ENCODE data around the gene PAM16. TPM values are rescaled to one million over a fixed set of nuclear protein-coding genes. Genes with fewer than 3 reads are reported as not detected.

The PAM16 gene
- total and polyA plus RNA-seq, 8 donors = 4.7 to 218 (median 52.1) TPM

- WGBS, 5 donors = 92 to 97% (median 97%) methylated on average over 16 to 28 of the region's 28 CpGs
- Histone ChIP-seq H3K27ac (no peak overlapping the region), H3K36me3 (peaks cover 34 to 98% (median 84%) of the 10 kb centered on the region in 4 donors), H3K4me1 (peaks cover 0 to 7% (median 3%) of the 10 kb centered on the region in 4 donors), H3K27me3 (no peaks in the 10 kb centered on the region), H3K4me3 (no peak overlapping the region), H3K9me3 (no peaks in the 10 kb centered on the region)
- TF ChIP-seq CTCF (IDR thresholded peaks at IDR 0.05) = no peak
- TF ChIP-seq POLR2AphosphoS5 (IDR thresholded peaks at IDR 0.05) = no peak
- no peak for TF ChIP-seq POLR2A (IDR thresholded peaks at IDR 0.05)
- no peak for TF ChIP-seq EP300 (IDR thresholded peaks at IDR 0.05)
- no peak for DNase-seq
- intact Hi-C loops (cut with DNase I; ENCODE audit: low total_unique reads) = no loop called here
Measured at GRCh38 chr16:4361033-4361943, 10.2 kb upstream of the PAM16 start.

- peaks cover 34 to 98% (median 83%) of the 10 kb centered on the region in 4 donors for H3K36me3 ChIP-seq
- 76 to 82% (median 78%) methylated on average over 7 to 11 of the region's 11 CpGs for WGBS, 5 donors
- TF ChIP-seq POLR2A (IDR thresholded peaks at IDR 0.05) (no peak), EP300 (IDR thresholded peaks at IDR 0.05) (no peak), CTCF (IDR thresholded peaks at IDR 0.05) (no peak), POLR2AphosphoS5 (IDR thresholded peaks at IDR 0.05) (no peak)
- DNase-seq = no peak
- H3K27me3 ChIP-seq = no peaks in the 10 kb centered on the region
- intact Hi-C loops (cut with DNase I; ENCODE audit: low total_unique reads) = no loop called here
- H3K4me1 ChIP-seq = peaks cover 0 to 7% (median 3%) of the 10 kb centered on the region in 4 donors
- H3K9me3 ChIP-seq = no peaks in the 10 kb centered on the region
- H3K27ac ChIP-seq = no peak overlapping the region
- no peak overlapping the region for H3K4me3 ChIP-seq
Measured at GRCh38 chr16:4360538-4361021, 9.5 kb upstream of the PAM16 start.

- H3K4me1 ChIP-seq = peaks cover 0 to 7% (median 3%) of the 10 kb centered on the region in 4 donors
- no peak overlapping the region for H3K4me3 ChIP-seq
- no peaks in the 10 kb centered on the region for H3K9me3 ChIP-seq
- 94 to 100% (median 96%) methylated on average over 3 of the region's 3 CpGs for WGBS, 5 donors
- peaks cover 30 to 96% (median 81%) of the 10 kb centered on the region in 4 donors for H3K36me3 ChIP-seq
- intact Hi-C loops (cut with DNase I; ENCODE audit: low total_unique reads) = loop anchor here (5.0 kb wide), 1 partner anchor 42 kb away; no protein-coding TSS in a partner anchor
- H3K27ac ChIP-seq = no peak overlapping the region
- no peaks in the 10 kb centered on the region for H3K27me3 ChIP-seq
- TF ChIP-seq POLR2A (IDR thresholded peaks at IDR 0.05) = no peak
- no peak for DNase-seq
Measured at GRCh38 chr16:4359914-4360313, 8.8 kb upstream of the PAM16 start.

GRCh38 chr16:4358831-4359561 is 7.9 kb upstream of the PAM16 start:
- intact Hi-C loops (cut with DNase I; ENCODE audit: low total_unique reads) = loop anchor here (5.0 kb wide), 1 partner anchor 43 kb away; no protein-coding TSS in a partner anchor
- TF ChIP-seq CTCF (IDR thresholded peaks at IDR 0.05) (peak in 6 of 7 experiments; percentile 82 to 99 (median 97)), POLR2AphosphoS5 (IDR thresholded peaks at IDR 0.05) (peak in 1 of 3 donors; percentile 54), EP300 (IDR thresholded peaks at IDR 0.05) (no peak), POLR2A (IDR thresholded peaks at IDR 0.05) (no peak)
- no peak overlapping the region for H3K27ac ChIP-seq
- no peak overlapping the region for H3K4me3 ChIP-seq
- peaks cover 29 to 95% (median 81%) of the 10 kb centered on the region in 4 donors for H3K36me3 ChIP-seq
- peak; percentile 76 to 82 for DNase-seq
- no peaks in the 10 kb centered on the region for H3K27me3 ChIP-seq
- 35 to 56% (median 38%) methylated on average over 12 to 19 of the region's 19 CpGs for WGBS, 5 donors
- peaks cover 0 to 7% (median 3%) of the 10 kb centered on the region in 4 donors for H3K4me1 ChIP-seq
- no peaks in the 10 kb centered on the region for H3K9me3 ChIP-seq
